ENCODE measurements around the gene RABL6.

The RABL6 gene

DNA sequence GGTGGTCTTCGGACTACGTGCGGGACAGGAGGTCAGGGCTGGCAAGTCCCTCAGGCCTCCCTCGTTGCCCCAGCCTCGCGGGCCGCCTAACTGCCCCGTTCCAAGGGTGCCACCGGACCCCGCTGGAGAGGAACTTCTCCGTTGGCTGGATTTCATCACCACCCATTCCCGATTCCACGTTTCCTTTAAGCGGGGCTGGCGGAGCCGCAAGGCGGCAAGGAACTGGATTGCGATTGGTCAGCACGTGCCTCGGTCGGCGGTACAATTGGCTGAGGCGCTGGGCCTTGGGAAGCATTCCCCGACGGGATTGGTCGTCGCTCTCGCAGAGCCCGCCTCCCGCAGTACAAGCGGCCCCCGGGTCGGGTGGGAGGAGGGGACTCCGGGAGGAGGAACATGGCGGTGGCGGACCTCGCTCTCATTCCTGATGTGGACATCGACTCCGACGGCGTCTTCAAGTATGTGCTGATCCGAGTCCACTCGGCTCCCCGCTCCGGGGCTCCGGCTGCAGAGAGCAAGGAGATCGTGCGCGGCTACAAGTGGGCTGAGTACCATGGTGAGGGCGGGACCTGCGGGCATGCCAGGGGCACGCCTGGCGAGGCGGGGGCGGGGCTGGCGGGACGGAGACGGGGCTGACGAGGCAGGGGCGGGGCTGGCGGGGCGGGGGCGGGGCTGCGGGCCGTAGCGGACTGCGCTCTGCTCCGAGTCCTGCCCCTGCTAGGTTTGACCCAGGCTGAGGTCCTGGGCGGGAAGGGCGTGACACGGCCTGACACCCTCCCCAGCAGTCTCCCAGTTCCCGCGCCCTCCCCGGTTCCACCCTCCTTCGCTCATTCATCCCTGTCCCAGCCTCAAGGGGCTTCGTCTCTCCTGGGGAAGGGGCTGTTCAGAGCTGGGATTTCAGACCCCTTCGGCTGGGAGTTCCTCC is 41.6 kb downstream of the RABL6 start, which contains the start of gene PHPT1:
TSS of gene PHPT1 (plus strand) at position 372 of the 922 bp plus-strand sequence. CDS start at position 394, 22 bp downstream.
- TF ChIP-seq, protein P1, sequence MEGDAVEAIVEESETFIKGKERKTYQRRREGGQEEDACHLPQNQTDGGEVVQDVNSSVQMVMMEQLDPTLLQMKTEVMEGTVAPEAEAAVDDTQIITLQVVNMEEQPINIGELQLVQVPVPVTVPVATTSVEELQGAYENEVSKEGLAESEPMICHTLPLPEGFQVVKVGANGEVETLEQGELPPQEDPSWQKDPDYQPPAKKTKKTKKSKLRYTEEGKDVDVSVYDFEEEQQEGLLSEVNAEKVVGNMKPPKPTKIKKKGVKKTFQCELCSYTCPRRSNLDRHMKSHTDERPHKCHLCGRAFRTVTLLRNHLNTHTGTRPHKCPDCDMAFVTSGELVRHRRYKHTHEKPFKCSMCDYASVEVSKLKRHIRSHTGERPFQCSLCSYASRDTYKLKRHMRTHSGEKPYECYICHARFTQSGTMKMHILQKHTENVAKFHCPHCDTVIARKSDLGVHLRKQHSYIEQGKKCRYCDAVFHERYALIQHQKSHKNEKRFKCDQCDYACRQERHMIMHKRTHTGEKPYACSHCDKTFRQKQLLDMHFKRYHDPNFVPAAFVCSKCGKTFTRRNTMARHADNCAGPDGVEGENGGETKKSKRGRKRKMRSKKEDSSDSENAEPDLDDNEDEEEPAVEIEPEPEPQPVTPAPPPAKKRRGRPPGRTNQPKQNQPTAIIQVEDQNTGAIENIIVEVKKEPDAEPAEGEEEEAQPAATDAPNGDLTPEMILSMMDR (conservative IDR thresholded peaks at IDR 0.05; ENCODE audit: low read depth, low read length), result no peak
- peak within 1 kb of the TSS; percentile 91 for H3K4me3 ChIP-seq (ENCODE audit: low read depth, low read length)
- peak; percentile 100 for DNase-seq (ENCODE audit: low read depth)

DNA sequence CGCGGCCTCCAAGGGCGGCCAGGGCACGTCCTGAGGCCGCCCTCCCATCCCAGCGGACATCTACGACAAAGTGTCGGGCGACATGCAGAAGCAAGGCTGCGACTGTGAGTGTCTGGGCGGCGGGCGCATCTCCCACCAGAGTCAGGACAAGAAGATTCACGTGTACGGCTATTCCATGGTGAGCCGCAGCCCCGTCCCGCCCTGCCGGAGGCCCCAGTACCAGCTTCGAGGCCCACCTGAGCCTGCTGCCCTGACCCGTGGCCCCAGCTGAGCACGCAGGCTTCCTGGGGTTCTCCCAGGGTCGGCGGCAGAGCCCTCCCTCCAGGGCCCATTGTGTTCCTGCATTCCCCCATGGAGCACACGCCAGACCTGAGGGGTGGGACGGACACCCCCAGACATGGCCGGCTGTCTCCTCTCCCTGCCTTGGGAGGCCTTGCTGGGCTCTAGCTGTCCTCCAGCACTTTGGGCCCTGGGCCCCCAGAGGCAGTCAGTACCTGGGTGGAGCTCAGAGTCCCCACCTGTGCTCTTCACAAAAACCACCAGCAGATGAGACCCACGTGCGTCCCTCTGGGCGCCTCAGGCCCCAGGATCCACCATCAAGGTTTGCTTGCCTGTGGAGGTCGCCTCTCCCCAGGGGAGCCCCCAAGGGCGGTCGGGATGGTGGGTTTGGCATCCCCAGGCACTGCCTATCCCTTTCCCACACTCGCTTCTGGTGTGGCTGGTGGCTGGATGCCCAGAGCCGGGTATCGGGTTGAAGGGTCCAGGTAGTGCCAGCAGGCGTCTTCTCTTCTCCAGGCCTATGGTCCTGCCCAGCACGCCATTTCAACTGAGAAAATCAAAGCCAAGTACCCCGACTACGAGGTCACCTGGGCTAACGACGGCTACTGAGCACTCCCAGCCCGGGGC is 42.5 kb downstream of the RABL6 start:
- DNase-seq (ENCODE audit: low read depth), result no peak
- TF ChIP-seq, protein P1 (conservative IDR thresholded peaks at IDR 0.05; ENCODE audit: low read depth, low read length), result no peak
- peak overlapping the region; percentile 91 for H3K4me3 ChIP-seq (ENCODE audit: low read depth, low read length)

DNA sequence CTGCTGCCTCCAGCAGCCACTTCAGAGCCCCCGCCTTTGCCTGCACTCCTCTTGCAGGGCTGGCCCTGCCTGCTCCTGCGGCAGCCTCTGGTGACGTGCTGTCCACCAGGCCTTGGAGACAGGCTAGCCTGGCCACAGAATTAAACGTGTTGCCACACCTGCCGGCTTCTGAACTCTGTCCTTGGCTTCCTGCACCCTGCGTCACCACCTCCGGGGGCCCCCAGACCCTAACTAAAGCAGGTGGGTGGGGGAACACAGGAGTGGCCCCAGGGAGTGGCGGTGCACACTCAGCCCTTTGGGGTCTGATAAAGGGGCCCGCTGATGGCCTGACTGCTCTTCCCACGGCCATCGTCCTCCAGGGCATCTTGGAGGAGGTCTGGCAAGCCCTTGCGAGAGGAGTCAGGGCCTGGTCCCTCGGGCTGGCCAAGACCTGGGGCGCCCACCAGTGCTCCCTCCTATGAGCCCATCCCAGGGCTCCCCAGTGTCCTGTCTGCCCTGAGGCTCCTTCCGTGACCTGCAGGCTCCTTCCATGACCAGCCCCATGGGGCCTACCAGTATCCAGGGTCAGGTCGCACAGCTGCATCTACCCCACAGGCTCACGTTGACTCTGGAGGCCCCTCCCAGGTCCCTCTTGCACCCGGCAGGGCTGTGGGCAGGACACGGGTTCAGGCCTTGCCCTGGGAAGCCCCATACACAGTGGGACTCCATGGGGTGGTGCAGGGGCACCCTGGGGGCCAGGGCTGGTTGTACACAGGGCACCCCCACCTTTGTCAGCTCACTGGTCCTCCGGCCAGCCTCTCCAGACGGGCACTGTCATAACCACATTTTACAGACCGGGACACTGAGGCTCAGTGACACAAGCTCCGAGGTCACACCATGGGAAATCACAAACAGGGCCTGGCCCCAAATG is 43.4 kb downstream of the RABL6 start:
- DNase-seq (ENCODE audit: low read depth), result no peak
- H3K4me3 ChIP-seq (ENCODE audit: low read depth, low read length), result no peak overlapping the region

DNA sequence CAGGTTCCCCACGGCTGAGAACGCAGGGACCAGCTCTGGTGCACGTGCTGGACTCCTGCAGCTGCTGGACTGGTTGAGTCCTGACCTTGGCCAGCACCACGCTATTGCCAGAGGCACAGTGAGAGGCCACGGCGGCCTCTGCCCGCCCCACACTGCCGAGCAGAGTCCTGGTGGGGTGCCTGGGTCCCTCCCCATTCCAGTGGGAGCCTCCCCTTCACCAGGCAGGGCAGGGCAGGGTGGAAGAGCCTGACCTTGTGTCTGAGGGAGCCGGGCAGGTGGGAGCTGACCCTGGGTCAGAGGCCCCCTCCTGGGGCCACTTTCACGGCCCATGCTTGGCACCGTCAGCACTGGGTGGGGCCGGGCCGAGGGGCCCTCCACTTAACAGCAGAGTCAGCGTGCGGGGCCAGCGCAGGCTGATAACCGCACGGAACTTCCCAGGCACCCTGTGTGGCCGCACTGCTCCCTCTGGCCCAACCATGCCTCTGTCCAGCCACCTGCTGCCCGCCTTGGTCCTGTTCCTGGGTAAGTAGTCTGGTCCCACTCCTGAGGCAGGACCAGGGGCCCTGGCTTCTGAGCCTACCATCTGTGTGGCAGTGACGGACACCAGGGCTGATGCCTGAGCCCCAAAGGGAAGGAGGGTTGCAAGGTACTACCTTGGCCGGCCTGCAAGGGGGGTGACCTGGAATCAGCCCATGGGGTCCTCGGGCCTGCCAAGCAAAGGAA is 44.4 kb downstream of the RABL6 start, which contains the start of gene MAMDC4:
TSS of gene MAMDC4 (plus strand) at position 406 of the 723 bp plus-strand sequence. CDS start at position 477, 71 bp downstream.
- no peak for DNase-seq (ENCODE audit: low read depth)
- TF ChIP-seq, protein P1 (conservative IDR thresholded peaks at IDR 0.05; ENCODE audit: low read depth, low read length), result no peak
- H3K4me3 ChIP-seq (ENCODE audit: low read depth, low read length), result no peak within 1 kb of the TSS

More for the DNA sequence above, 43.4 kb downstream of the RABL6 start:
- TF ChIP-seq, protein P1 (conservative IDR thresholded peaks at IDR 0.05; ENCODE audit: low read depth, low read length), result no peak

DNA sequence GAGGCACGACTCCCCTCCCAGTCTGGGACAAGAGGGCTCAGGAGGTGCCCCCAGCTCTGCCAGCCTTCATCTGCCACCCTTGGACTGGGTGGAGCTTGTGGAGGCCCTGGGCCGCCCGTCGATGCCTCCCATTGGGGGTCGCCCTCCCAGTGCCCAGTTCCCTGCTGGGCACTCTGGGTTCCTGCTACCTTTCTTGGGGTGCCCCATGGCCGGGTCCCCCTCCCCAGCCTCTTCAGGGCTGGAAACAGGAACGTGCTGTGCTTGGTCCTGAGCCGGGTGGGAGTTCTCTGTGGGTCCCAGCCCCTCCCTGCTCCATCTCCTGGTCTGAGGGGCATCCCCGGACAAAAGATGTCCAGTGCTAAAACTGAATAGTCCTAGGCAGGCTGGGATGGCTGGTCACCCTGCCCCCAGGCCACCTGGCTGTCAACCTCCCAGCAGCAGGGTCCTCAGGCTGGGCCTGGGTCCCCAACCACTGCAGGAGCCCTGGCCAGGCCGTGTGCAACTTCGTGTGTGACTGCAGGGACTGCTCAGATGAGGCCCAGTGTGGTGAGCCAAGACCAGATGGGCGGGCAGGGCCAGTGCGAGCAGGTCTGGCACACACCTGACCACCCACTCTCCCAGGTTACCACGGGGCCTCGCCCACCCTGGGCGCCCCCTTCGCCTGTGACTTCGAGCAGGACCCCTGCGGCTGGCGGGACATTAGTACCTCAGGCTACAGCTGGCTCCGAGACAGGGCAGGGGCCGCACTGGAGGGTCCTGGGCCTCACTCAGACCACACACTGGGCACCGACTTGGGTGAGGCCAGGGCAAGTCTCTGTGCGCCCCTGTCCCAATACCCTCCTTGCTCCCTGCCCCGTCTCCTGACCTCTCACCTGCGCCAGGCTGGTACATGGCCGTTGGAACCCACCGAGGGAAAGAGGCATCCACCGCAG is 45.2 kb downstream of the RABL6 start:
- DNase-seq (ENCODE audit: low read depth), result no peak
- no peak overlapping the region for H3K4me3 ChIP-seq (ENCODE audit: low read depth, low read length)
- TF ChIP-seq, protein P1 (conservative IDR thresholded peaks at IDR 0.05; ENCODE audit: low read depth, low read length), result no peak

Measured in choroid plexus epithelial cell (primary cell).